ENCODE data around the gene PTGFRN. TPM values are rescaled to one million over a fixed set of nuclear protein-coding genes. Genes with fewer than 3 reads are reported as not detected.

Gene PTGFRN
- total RNA-seq, 1 experiment from 2014 or later, result 60.6 TPM

DNA sequence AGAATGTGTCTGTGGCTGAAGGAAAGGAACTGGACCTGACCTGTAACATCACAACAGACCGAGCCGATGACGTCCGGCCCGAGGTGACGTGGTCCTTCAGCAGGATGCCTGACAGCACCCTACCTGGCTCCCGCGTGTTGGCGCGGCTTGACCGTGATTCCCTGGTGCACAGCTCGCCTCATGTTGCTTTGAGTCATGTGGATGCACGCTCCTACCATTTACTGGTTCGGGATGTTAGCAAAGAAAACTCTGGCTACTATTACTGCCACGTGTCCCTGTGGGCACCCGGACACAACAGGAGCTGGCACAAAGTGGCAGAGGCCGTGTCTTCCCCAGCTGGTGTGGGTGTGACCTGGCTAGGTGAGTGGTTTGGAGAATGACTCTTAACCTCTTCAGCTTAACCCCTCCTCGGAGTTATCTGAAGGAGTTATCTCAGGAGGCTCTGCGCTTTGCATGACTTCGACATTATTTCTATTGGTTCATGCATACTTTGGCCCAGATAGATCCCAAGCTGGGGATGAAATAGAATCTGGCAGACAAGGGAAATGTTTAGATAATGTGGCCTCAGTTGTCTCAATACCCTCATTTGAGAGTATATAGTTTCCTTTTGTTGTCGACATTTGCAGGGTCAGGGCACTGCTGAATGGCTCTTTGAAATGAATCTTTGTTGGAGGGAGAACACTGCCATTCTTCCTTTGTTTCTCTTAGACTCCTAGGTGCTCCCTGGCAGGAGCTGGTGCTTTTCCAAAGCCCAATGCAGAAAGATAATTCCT, 39.7 kb downstream of the PTGFRN start:
- CTCF ChIA-PET, result no interaction called here

DNA sequence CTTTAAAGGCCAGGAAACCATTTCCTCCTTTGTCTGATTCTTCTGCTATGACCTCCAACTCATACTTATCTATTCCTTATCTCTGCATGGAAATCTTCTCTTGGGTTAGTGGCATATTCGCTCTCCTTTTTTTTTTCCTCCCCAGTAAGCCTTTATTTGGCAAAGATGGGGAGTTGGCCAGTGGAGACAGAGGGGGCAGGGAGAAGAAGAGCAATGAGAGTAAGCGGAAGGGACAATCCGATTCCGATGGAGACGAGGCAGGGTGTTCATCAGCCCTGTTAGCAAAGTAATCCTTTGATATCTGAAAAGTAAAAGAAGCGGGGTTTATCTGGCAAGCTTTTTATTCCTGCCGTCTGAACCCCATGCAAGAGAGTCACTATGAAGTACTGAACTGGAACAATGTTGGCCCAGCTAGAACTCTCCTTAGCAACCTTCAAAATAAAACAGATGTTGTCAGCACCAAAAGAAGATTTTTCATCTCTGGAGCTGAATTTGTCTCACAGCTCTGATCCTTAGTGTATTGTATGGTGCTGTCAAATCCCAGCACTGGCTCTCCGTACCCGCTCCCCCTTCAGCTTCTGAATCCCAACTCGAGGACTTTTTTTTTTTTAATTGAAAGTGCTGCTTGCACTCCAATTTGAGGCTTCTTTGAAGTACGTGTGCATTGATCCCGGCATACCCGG, 40.9 kb downstream of the PTGFRN start:
- Histone ChIP-seq H3K9me2 (ENCODE audit: insufficient read depth) (no peaks in the 10 kb centered on the region), H3K36me3 (ENCODE audit: control insufficient read depth in 1 of 2, insufficient read depth in 2 of 2, low read length in 2 of 2) (peaks cover 0 to 5% of the 10 kb centered on the region in 2 experiments; a peak in 2 of 4 replicates), H3K9me3 (ENCODE audit: control insufficient read depth in 1 of 2, insufficient read depth in 1 of 2, low read depth in 1 of 2, low read length in 2 of 2) (no peaks in the 10 kb centered on the region), H3K79me2 (ENCODE audit: insufficient read depth, low read length) (no peaks in the 10 kb centered on the region), H4K20me1 (ENCODE audit: insufficient read depth) (no peaks in the 10 kb centered on the region), H3K27ac (ENCODE audit: low read depth, low read length) (no peak overlapping the region), H3K4me1 (ENCODE audit: control insufficient read depth in 1 of 2, insufficient read depth in 2 of 2, low read length in 2 of 2) (no peaks in the 10 kb centered on the region), H3K4me3 (replicated peaks in 1 of 2; ENCODE audit: low read depth in 1 of 2, low read length in 2 of 2) (no peak overlapping the region), H3K4me2 (ENCODE audit: low read length) (no peak overlapping the region), H3K27me3 (ENCODE audit: insufficient read depth, low read length) (no peaks in the 10 kb centered on the region), H2AFZ (ENCODE audit: low read depth, low read length, poor library complexity, severe bottlenecking) (no peak overlapping the region), H3K9ac (ENCODE audit: low read length) (no peak overlapping the region)
- ChIA-PET RAD21 (ENCODE audit: low non-redundant PET in 1 of 2, low total read pairs in 2 of 2, uncharacterized antibody in 2 of 2, unreplicated experiment in 2 of 2) (interaction anchor here in 1 of 2 experiments (0.6 kb wide), 1 partner anchor 42 kb away, joined by 3 read pairs; no protein-coding TSS in a partner anchor), POLR2A (no interaction called here), CTCF (no interaction called here)
- DNase-seq (ENCODE audit: low read depth, low spot score), result no peak
- TF ChIP-seq EGR1 (IDR thresholded peaks at IDR 0.05; ENCODE audit: low read depth) (no peak), CEBPB (IDR thresholded peaks at IDR 0.05; ENCODE audit: low read depth) (no peak), ELF1 (IDR thresholded peaks at IDR 0.05; ENCODE audit: borderline replicate concordance, low read depth) (no peak), RAD21 (IDR thresholded peaks at IDR 0.05; ENCODE audit: low read depth) (no peak), POLR2AphosphoS5 (IDR thresholded peaks at IDR 0.05; ENCODE audit: low read depth, low read length) (no peak), CBX3 (IDR thresholded peaks at IDR 0.05; ENCODE audit: low read depth) (no peak), SRF (IDR thresholded peaks at IDR 0.05; ENCODE audit: low read depth) (no peak)
- TF ChIP-seq, protein P1, sequence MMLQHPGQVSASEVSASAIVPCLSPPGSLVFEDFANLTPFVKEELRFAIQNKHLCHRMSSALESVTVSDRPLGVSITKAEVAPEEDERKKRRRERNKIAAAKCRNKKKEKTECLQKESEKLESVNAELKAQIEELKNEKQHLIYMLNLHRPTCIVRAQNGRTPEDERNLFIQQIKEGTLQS (IDR thresholded peaks at IDR 0.05), result no peak
- TF ChIP-seq, protein P2, sequence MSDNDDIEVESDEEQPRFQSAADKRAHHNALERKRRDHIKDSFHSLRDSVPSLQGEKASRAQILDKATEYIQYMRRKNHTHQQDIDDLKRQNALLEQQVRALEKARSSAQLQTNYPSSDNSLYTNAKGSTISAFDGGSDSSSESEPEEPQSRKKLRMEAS (IDR thresholded peaks at IDR 0.05), result no peak
- BruUV-seq (replicated peaks), result no TSS peak
- intact Hi-C loops (cut with micrococcal nuclease), result no loop called here
- ATAC-seq, result no peak

More for the DNA sequence above, 39.7 kb downstream of the PTGFRN start:
- no peak overlapping the region for H3K27ac ChIP-seq (ENCODE audit: low read depth, low read length)
- no peak overlapping the region for H2AFZ ChIP-seq (ENCODE audit: low read depth, low read length, poor library complexity, severe bottlenecking)
- RAD21 ChIA-PET (ENCODE audit: low non-redundant PET in 1 of 2, low total read pairs in 2 of 2, uncharacterized antibody in 2 of 2, unreplicated experiment in 2 of 2), result no interaction called here
- H3K27me3 ChIP-seq (ENCODE audit: insufficient read depth, low read length), result no peaks in the 10 kb centered on the region
- no peak overlapping the region for H3K4me3 ChIP-seq (replicated peaks in 1 of 2; ENCODE audit: low read depth in 1 of 2, low read length in 2 of 2)
- H3K4me1 ChIP-seq (ENCODE audit: control insufficient read depth in 1 of 2, insufficient read depth in 2 of 2, low read length in 2 of 2), result no peaks in the 10 kb centered on the region
- no peak for ATAC-seq
- POLR2A ChIA-PET, result no interaction called here
- H3K9me3 ChIP-seq (ENCODE audit: control insufficient read depth in 1 of 2, insufficient read depth in 1 of 2, low read depth in 1 of 2, low read length in 2 of 2), result no peaks in the 10 kb centered on the region
- H3K79me2 ChIP-seq (ENCODE audit: insufficient read depth, low read length), result no peaks in the 10 kb centered on the region
- H3K9ac ChIP-seq (ENCODE audit: low read length), result no peak overlapping the region
- intact Hi-C loops (cut with micrococcal nuclease), result loop anchor here (5.0 kb wide), 1 partner anchor 88 kb away; no protein-coding TSS in a partner anchor
- no TSS peak for BruUV-seq (replicated peaks)
- H3K9me2 ChIP-seq (ENCODE audit: insufficient read depth), result no peaks in the 10 kb centered on the region
- H3K36me3 ChIP-seq (ENCODE audit: control insufficient read depth in 1 of 2, insufficient read depth in 2 of 2, low read length in 2 of 2), result peaks cover 0 to 5% of the 10 kb centered on the region in 2 experiments; a peak in 2 of 4 replicates
- no peak for TF ChIP-seq EGR1 (IDR thresholded peaks at IDR 0.05; ENCODE audit: low read depth)
- no peaks in the 10 kb centered on the region for H4K20me1 ChIP-seq (ENCODE audit: insufficient read depth)
- DNase-seq (ENCODE audit: low read depth, low spot score), result no peak
- H3K4me2 ChIP-seq (ENCODE audit: low read length), result no peak overlapping the region

All from HCT116 (cell line).